Measurements from ENCODE around the gene DDI2.

The DDI2 gene

GRCh38 chr1:15702722-15703550 lies 85.7 kb downstream of the DDI2 start:
- no peak for DNase-seq (ENCODE audit: low read depth in 2 of 2)

GRCh38 chr1:15703562-15703961 lies 86.3 kb downstream of the DDI2 start:
- DNase-seq (ENCODE audit: low read depth in 2 of 2), result no peak

- no peak for DNase-seq (ENCODE audit: low read depth in 2 of 2)
These were observed 87.4 kb downstream of the DDI2 start for GRCh38 chr1:15704526-15705183.

GRCh38 chr1:15705184-15705566 lies 87.9 kb downstream of the DDI2 start:
- DNase-seq (ENCODE audit: low read depth in 2 of 2), result no peak

GRCh38 chr1:15706751-15707150 lies 89.5 kb downstream of the DDI2 start:
- no peak for DNase-seq (ENCODE audit: low read depth in 2 of 2)

- DNase-seq (ENCODE audit: low read depth in 2 of 2), result no peak
These were observed 90.1 kb downstream of the DDI2 start for GRCh38 chr1:15707239-15707925.

GRCh38 chr1:15708486-15709137 lies 91.4 kb downstream of the DDI2 start:
- DNase-seq (ENCODE audit: low read depth in 2 of 2), result no peak

- DNase-seq (ENCODE audit: low read depth in 2 of 2), result no peak
These were observed 92.0 kb downstream of the DDI2 start for GRCh38 chr1:15709226-15709625.

GRCh38 chr1:15712168-15712567 lies 94.9 kb downstream of the DDI2 start:
- no peak for DNase-seq (ENCODE audit: low read depth in 2 of 2)

- no peak for DNase-seq (ENCODE audit: low read depth in 2 of 2)
These were observed 97.3 kb downstream of the DDI2 start for GRCh38 chr1:15714406-15715136.

GRCh38 chr1:15717418-15718125 lies 100.3 kb downstream of the DDI2 start:
- no peak for DNase-seq (ENCODE audit: low read depth in 2 of 2)

- DNase-seq (ENCODE audit: low read depth in 2 of 2), result no peak
These were observed 100.9 kb downstream of the DDI2 start for GRCh38 chr1:15718199-15718601.
